ENCODE data around the gene AADACL2. TPM values are rescaled to one million over a fixed set of nuclear protein-coding genes. Genes with fewer than 3 reads are reported as not detected.

The AADACL2 gene
- total RNA-seq, 2 donors from 2014 or later: not detected

DNA sequence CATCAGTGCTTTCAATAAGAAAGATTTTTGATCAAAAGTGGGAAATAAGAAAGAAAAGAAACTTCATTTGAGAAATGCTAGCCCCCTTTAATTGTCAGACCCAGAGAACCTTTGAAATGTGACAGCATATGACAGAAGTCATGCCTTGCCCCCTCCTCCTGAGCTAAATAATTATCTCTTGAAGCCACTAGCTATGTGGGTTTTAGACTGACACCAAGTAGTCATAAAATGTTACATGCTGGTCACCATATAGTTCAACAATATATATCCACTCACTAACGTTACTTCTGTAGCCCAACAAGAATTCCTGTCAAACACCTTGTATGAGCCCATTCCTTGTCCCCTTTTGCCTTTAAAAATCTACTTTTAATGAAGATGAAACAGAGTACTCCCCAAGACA lies 43.1 kb upstream of the AADACL2 start:
- Histone ChIP-seq H3K27me3 (replicated peaks; ENCODE audit: insufficient read depth) (no peaks in the 10 kb centered on the region), H3K36me3 (no peaks in the 10 kb centered on the region), H3K4me1 (ENCODE audit: control insufficient read depth in 1 of 2, low read depth in 2 of 2) (peaks cover 14 to 26% of the 10 kb centered on the region in 2 donors), H3K4me3 (no peak overlapping the region), H3K27ac (no peak overlapping the region), H3K9me3 (no peaks in the 10 kb centered on the region)
- TF ChIP-seq, protein P1, sequence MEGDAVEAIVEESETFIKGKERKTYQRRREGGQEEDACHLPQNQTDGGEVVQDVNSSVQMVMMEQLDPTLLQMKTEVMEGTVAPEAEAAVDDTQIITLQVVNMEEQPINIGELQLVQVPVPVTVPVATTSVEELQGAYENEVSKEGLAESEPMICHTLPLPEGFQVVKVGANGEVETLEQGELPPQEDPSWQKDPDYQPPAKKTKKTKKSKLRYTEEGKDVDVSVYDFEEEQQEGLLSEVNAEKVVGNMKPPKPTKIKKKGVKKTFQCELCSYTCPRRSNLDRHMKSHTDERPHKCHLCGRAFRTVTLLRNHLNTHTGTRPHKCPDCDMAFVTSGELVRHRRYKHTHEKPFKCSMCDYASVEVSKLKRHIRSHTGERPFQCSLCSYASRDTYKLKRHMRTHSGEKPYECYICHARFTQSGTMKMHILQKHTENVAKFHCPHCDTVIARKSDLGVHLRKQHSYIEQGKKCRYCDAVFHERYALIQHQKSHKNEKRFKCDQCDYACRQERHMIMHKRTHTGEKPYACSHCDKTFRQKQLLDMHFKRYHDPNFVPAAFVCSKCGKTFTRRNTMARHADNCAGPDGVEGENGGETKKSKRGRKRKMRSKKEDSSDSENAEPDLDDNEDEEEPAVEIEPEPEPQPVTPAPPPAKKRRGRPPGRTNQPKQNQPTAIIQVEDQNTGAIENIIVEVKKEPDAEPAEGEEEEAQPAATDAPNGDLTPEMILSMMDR (IDR thresholded peaks at IDR 0.05): no peak
- no peak for DNase-seq (ENCODE audit: low spot score)
- ATAC-seq (ENCODE audit: insufficient number of reproducible peaks, low FRiP score, low read depth): no peak

DNA sequence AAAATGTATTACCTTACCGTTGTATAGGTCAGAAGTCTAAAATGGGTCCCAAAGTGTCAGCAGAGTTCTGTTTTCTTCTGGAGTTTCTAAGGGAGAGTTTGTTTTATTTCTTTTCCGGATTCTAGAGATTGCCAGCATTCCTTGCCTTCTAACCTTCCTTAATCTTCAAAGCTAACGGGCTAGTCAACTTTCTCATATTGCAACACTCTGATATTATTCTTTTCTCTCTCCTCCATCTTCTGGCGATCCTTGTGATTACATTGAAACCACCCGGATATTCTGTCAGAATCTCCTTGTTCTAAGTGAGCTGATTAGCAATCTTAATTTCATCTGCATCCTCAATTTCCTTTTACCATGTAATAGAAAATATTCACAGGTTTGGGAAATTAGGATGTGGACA lies 36.2 kb upstream of the AADACL2 start:
- Histone ChIP-seq H3K4me3 (no peak overlapping the region), H3K36me3 (no peaks in the 10 kb centered on the region), H3K9me3 (no peaks in the 10 kb centered on the region), H3K27me3 (replicated peaks; ENCODE audit: insufficient read depth) (no peaks in the 10 kb centered on the region), H3K27ac (no peak overlapping the region), H3K4me1 (ENCODE audit: control insufficient read depth in 1 of 2, low read depth in 2 of 2) (no peaks in the 10 kb centered on the region)
- TF ChIP-seq, protein P1 (IDR thresholded peaks at IDR 0.05): no peak
- no peak for DNase-seq (ENCODE audit: low spot score)
- ATAC-seq (ENCODE audit: insufficient number of reproducible peaks, low FRiP score, low read depth): no peak

DNA sequence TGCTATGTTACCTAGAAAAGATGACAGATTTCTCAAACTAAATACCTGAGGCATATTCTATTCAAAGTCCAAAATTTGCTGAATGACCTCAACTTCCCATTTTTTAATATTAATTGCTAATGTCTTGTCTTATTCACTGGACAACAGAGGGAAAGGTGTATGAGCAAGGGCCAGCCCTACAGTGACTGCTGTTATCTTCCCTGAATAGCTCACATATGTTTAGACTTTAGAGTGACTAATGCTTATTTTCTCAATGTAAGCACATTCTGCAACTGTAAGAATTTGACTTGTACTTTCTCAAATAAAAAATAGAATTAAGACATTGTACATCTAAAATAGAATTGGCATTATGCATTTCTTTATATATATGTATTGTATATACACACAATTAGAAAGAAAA lies 26.5 kb upstream of the AADACL2 start:
- TF ChIP-seq, protein P1 (IDR thresholded peaks at IDR 0.05): no peak
- ATAC-seq (ENCODE audit: insufficient number of reproducible peaks, low FRiP score, low read depth) (no peak), DNase-seq (ENCODE audit: low spot score) (no peak)
- Histone ChIP-seq H3K36me3 (no peaks in the 10 kb centered on the region), H3K4me3 (no peak overlapping the region), H3K9me3 (no peaks in the 10 kb centered on the region), H3K4me1 (ENCODE audit: control insufficient read depth in 1 of 2, low read depth in 2 of 2) (no peaks in the 10 kb centered on the region), H3K27me3 (replicated peaks; ENCODE audit: insufficient read depth) (no peaks in the 10 kb centered on the region), H3K27ac (no peak overlapping the region)

DNA sequence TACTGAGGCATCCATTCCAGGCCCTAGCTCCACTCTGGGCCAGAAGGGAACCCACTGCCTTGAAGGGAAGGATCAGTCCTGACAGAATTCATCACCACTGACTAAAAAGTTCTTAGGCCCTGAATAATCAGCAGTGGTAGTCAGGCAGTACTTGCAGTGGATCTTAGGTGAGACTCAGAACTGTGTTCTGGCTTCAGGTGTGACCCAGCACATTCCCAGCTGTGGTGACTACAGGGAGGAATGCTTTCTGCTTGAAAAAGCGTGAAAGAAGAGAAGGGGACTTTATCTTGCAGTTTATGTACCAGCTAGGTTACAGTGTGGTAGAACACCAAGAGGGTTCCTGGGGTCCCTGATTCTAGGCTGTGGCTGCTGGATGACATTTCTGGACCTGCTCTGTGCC lies 24.9 kb upstream of the AADACL2 start:
- Histone ChIP-seq H3K4me3 (no peak overlapping the region), H3K36me3 (no peaks in the 10 kb centered on the region), H3K27ac (no peak overlapping the region), H3K4me1 (ENCODE audit: control insufficient read depth in 1 of 2, low read depth in 2 of 2) (no peaks in the 10 kb centered on the region), H3K27me3 (replicated peaks; ENCODE audit: insufficient read depth) (no peaks in the 10 kb centered on the region), H3K9me3 (no peaks in the 10 kb centered on the region)
- TF ChIP-seq, protein P1 (IDR thresholded peaks at IDR 0.05): no peak
- ATAC-seq (ENCODE audit: insufficient number of reproducible peaks, low FRiP score, low read depth) (no peak), DNase-seq (ENCODE audit: low spot score) (no peak)

DNA sequence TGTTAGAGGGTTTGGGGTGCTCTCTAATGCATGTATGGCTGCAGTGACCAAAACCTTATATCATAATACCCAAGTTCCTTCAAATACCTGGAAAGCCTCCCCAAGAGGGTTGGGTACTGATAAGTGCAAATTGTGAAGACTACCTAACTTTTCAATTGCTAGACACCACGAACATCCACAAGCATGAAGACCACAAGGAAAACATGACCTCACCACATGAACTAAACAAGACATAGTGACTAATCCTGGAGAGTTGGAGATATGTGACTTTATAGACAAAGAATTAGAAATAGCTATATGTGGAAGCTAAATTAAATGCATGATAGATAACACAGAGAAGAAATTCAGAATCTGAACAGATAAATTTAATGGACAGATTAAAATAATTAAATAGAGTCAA lies 23.9 kb upstream of the AADACL2 start:
- no peak for DNase-seq (ENCODE audit: low spot score)
- H3K4me3 ChIP-seq: no peak overlapping the region
- no peaks in the 10 kb centered on the region for H3K27me3 ChIP-seq (replicated peaks; ENCODE audit: insufficient read depth)
- TF ChIP-seq, protein P1 (IDR thresholded peaks at IDR 0.05): no peak
- no peaks in the 10 kb centered on the region for H3K4me1 ChIP-seq (ENCODE audit: control insufficient read depth in 1 of 2, low read depth in 2 of 2)
- no peak for ATAC-seq (ENCODE audit: insufficient number of reproducible peaks, low FRiP score, low read depth)
- no peaks in the 10 kb centered on the region for H3K36me3 ChIP-seq
- no peaks in the 10 kb centered on the region for H3K9me3 ChIP-seq
- no peak overlapping the region for H3K27ac ChIP-seq

Measured in thoracic aorta (tissue), 2 donors.